SK-N-SH treated with all-trans-retinoic acid at 6 μM for 48 hours (cell line): Measurements from ENCODE around the gene IGSF9.

ENCODE experiments used
- GLIS3 ChIP-seq: fragments of 250-450 bp; sonication (Bioruptor Pico); IDR thresholded peaks from 2 replicates; pipeline ENCODE4 v1.5.0; 2020; ENCODE audit warnings: mild to moderate bottlenecking, moderate library complexity
- ZC3H10 ChIP-seq: fragments of 250-450 bp; sonication (Bioruptor Pico); IDR thresholded peaks from 2 replicates; pipeline ENCODE4 v1.5.1; 2021; ENCODE audit warnings: mild to moderate bottlenecking, moderate library complexity
- ZFP3 ChIP-seq: fragments of 250-450 bp; sonication (Bioruptor Pico); IDR thresholded peaks from 2 replicates; pipeline ENCODE4 v1.5.0; 2020; ENCODE audit warnings: mild to moderate bottlenecking, moderate library complexity
- ZFP30 ChIP-seq: fragments of 450-650 bp; formaldehyde crosslinking; IDR thresholded peaks from 2 replicates; pipeline ENCODE4 v1.5.0; 2022; ENCODE audit warnings: mild to moderate bottlenecking, moderate library complexity
- TF ChIP-seq, protein P1 (sequence below): fragments of 250-450 bp; sonication (Bioruptor Pico); IDR thresholded peaks from 2 replicates; pipeline ENCODE4 v1.8.0; 2020; ENCODE audit warnings: mild to moderate bottlenecking, moderate library complexity, borderline replicate concordance

DNA sequence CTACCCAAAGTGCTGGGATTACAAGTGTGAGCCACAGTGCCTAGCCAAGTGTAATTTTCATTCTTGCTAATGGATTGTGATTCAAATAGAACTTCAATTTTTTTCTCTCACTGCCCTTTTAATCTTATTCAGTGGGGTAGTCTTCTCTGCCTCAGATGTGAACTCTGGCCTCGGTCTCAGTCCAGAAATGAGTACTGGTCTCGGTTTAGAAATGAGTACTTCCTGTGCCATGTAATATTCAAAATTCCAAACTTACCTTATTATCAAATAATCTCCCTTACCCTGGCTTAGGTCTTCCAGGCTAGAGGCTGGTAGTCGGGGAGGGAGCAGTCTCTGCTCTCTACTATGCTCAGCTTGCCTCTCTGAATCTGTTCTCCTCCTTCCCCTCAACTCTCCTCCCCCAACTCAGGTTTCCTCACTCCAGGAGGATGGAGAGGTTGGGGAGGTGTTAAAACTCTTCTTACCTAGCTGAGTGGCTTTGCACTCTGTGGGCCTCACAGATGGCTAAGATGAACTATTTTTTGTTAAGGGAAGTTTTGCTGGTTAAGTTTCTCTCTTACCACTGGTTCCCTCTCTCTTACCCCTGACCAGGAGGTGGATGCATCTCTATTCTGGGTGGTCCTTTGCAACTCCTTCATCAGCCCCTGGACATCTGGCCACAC, 13.4 kb upstream of the IGSF9 start:
- TF ChIP-seq, protein P1, sequence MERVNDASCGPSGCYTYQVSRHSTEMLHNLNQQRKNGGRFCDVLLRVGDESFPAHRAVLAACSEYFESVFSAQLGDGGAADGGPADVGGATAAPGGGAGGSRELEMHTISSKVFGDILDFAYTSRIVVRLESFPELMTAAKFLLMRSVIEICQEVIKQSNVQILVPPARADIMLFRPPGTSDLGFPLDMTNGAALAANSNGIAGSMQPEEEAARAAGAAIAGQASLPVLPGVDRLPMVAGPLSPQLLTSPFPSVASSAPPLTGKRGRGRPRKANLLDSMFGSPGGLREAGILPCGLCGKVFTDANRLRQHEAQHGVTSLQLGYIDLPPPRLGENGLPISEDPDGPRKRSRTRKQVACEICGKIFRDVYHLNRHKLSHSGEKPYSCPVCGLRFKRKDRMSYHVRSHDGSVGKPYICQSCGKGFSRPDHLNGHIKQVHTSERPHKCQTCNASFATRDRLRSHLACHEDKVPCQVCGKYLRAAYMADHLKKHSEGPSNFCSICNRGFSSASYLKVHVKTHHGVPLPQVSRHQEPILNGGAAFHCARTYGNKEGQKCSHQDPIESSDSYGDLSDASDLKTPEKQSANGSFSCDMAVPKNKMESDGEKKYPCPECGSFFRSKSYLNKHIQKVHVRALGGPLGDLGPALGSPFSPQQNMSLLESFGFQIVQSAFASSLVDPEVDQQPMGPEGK (CRISPR knock-in tag) = no peak
- TF ChIP-seq ZFP3 (no peak), ZFP30 (CRISPR knock-in tag) (no peak), GLIS3 (CRISPR knock-in tag) (no peak), ZC3H10 (CRISPR knock-in tag) (no peak)
